K562 (cell line): ENCODE data around the gene CD46. TPM values are rescaled to one million over a fixed set of nuclear protein-coding genes. Genes with fewer than 3 reads are reported as not detected.

ENCODE experiments used
- DNMT1 ChIP-seq: fragments of 450-650 bp; IDR thresholded peaks from 2 replicates; pipeline ENCODE4 v1.6.1; 2016; ENCODE audit warnings: antibody characterized with exemption, mild to moderate bottlenecking
- ESRRB ChIP-seq: fragments of 250-450 bp; sonication (Bioruptor Pico); IDR thresholded peaks from 2 replicates; pipeline ENCODE4 v1.5.0; 2020; ENCODE audit warnings: mild to moderate bottlenecking, moderate library complexity, borderline replicate concordance
- MGA ChIP-seq: fragments of 450-650 bp; IDR thresholded peaks from 2 replicates; pipeline ENCODE4 v1.6.1; 2016; ENCODE audit warnings: mild to moderate bottlenecking, moderate library complexity
- RFX7 ChIP-seq: fragments of 250-450 bp; sonication (Bioruptor Pico); IDR thresholded peaks from 2 replicates; pipeline ENCODE4 v1.5.1; 2021; ENCODE audit warnings: mild to moderate bottlenecking
- TEAD1 ChIP-seq, 2 experiments: fragments of 450-650 bp in 1 of 2; sonication (generic) in 1 of 2; formaldehyde crosslinking; IDR thresholded peaks; 2 replicates each; pipeline versions ENCODE4 v1.4.0 to v1.8.0; 2020 to 2022; ENCODE audit warnings: mild to moderate bottlenecking in 2 of 2, missing genetic modification reagents in 1 of 2
- ZNF280B ChIP-seq: fragments of 250-450 bp; sonication (Bioruptor Pico); IDR thresholded peaks from 2 replicates; pipeline ENCODE4 v1.5.1; 2021; ENCODE audit warnings: mild to moderate bottlenecking
- polyA plus RNA-seq, 8 experiments: library from polyadenylated mRNA; depleted of rRNA in 4 of 8; stranded (reverse) in 5 of 8; unstranded in 3 of 8; fragments of >200 nt; fragmentation: Nextera tagmentation in 2 of 8; fragmentation: Illumina TruSeq in 1 of 8; extraction: Ambion mirVana in 2 of 8; extraction: Trizol in 1 of 8; gene quantifications; 2 replicates each; pipeline versions ENCODE4 v1.2.1 to v1.2.3, GENCODE V29; 2011 to 2014; ENCODE audit warnings: inconsistent platforms in 1 of 8, missing spikeins in 1 of 8
- total RNA-seq, 7 experiments: library from RNA; depleted of rRNA in 6 of 7; stranded (reverse); fragments of >200 nt in 6 of 7; fragmentation: Illumina TruSeq in 2 of 7; extraction: Trizol in 2 of 7; gene quantifications; 2 replicates each; pipeline versions ENCODE4 v1.2.1 to v1.2.3, GENCODE V29; 2011 to 2021; ENCODE audit warnings: low replicate concordance in 1 of 7
- TF ChIP-seq, protein P1 (sequence below), 2 experiments: fragments of 250-450 bp in 1 of 2; fragments of 450-650 bp in 1 of 2; sonication (Bioruptor Pico) in 1 of 2; IDR thresholded peaks; 2 replicates each; pipeline versions ENCODE4 v1.6.1 to v1.8.0; 2016 to 2021; ENCODE audit warnings: mild to moderate bottlenecking in 2 of 2, moderate library complexity in 2 of 2, missing compliant biosample characterization in 1 of 2, missing genetic modification characterization in 1 of 2
- TF ChIP-seq, protein P2 (sequence below): sonication (generic); formaldehyde crosslinking; IDR thresholded peaks from 2 replicates; pipeline ENCODE4 v1.8.0; 2023; ENCODE audit warnings: mild to moderate bottlenecking, missing genetic modification reagents

CD46 gene
- total and polyA plus RNA-seq, 9 of the 15 experiments (the other 6 are each of a cell fraction or from before 2014, with no cell fraction given), result 87.9 to 374 (median 156) TPM

DNA sequence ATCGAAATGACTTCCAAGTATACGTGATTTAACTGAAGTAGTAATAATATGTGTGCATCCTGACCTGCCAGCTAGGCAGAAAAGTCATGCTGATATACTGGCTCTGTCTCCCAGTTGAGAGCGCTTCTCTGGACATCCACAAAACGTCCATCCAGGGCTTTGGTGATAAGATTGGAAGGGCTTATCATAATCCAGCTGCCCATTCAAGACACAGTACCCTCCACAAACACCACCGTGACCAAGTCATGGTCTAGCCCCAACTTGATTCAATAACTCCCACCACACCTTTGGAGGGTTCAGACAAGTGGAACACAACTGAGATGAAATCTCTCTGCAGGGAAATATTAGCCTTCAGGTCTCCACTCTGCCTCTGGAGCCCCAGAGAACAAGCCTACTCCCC lies 76.2 kb downstream of the CD46 start (continued):
- TF ChIP-seq MGA, result no peak
- no peak for TF ChIP-seq ESRRB (CRISPR knock-in tag)
- no peak for TF ChIP-seq ZNF280B
- no peak for TF ChIP-seq DNMT1
- TF ChIP-seq, protein P1, sequence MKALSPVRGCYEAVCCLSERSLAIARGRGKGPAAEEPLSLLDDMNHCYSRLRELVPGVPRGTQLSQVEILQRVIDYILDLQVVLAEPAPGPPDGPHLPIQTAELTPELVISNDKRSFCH (CRISPR knock-in tag; IDR thresholded peaks at IDR 0.05), result no peak
- TF ChIP-seq, protein P1 (tag; IDR thresholded peaks at IDR 0.05), result no peak
- no peak for TF ChIP-seq TEAD1 (CRISPR knock-in tag; IDR thresholded peaks at IDR 0.05)
- TF ChIP-seq, protein P2, sequence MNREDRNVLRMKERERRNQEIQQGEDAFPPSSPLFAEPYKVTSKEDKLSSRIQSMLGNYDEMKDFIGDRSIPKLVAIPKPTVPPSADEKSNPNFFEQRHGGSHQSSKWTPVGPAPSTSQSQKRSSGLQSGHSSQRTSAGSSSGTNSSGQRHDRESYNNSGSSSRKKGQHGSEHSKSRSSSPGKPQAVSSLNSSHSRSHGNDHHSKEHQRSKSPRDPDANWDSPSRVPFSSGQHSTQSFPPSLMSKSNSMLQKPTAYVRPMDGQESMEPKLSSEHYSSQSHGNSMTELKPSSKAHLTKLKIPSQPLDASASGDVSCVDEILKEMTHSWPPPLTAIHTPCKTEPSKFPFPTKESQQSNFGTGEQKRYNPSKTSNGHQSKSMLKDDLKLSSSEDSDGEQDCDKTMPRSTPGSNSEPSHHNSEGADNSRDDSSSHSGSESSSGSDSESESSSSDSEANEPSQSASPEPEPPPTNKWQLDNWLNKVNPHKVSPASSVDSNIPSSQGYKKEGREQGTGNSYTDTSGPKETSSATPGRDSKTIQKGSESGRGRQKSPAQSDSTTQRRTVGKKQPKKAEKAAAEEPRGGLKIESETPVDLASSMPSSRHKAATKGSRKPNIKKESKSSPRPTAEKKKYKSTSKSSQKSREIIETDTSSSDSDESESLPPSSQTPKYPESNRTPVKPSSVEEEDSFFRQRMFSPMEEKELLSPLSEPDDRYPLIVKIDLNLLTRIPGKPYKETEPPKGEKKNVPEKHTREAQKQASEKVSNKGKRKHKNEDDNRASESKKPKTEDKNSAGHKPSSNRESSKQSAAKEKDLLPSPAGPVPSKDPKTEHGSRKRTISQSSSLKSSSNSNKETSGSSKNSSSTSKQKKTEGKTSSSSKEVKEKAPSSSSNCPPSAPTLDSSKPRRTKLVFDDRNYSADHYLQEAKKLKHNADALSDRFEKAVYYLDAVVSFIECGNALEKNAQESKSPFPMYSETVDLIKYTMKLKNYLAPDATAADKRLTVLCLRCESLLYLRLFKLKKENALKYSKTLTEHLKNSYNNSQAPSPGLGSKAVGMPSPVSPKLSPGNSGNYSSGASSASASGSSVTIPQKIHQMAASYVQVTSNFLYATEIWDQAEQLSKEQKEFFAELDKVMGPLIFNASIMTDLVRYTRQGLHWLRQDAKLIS (CRISPR knock-in tag), result no peak
- TF ChIP-seq RFX7 (CRISPR knock-in tag), result no peak
